ENCODE data around the gene DPH5.

- TF ChIP-seq TSHZ2 (CRISPR knock-in tag; IDR thresholded peaks at IDR 0.05) (no peak), OSR1 (CRISPR knock-in tag; IDR thresholded peaks at IDR 0.05) (no peak), RARB (CRISPR knock-in tag; IDR thresholded peaks at IDR 0.05) (no peak), ZFP3 (CRISPR knock-in tag; IDR thresholded peaks at IDR 0.05) (no peak), ZNF70 (CRISPR knock-in tag; IDR thresholded peaks at IDR 0.05) (no peak), GLIS3 (CRISPR knock-in tag; IDR thresholded peaks at IDR 0.05) (no peak), CSDC2 (CRISPR knock-in tag; IDR thresholded peaks at IDR 0.05) (no peak), ZNF565 (CRISPR knock-in tag; conservative IDR thresholded peaks at IDR 0.05; ENCODE audit: low read depth) (no peak), PATZ1 (CRISPR knock-in tag; IDR thresholded peaks at IDR 0.05; ENCODE audit: borderline replicate concordance) (no peak), ZFP30 (CRISPR knock-in tag; IDR thresholded peaks at IDR 0.05) (no peak), SNAI2 (CRISPR knock-in tag; IDR thresholded peaks at IDR 0.05) (no peak)
Measured at GRCh38 chr1:100979631-100980030, 46.0 kb downstream of the DPH5 start.

All from SK-N-SH treated with all-trans-retinoic acid at 6 μM for 48 hours (cell line).